Neuronal stem cell (in vitro differentiated cells): ENCODE results near the gene OR5H15. TPM values are rescaled to one million over a fixed set of nuclear protein-coding genes. Genes with fewer than 3 reads are reported as not detected.
"Not testable (repeated sequence)": the region's sequence is repeated elsewhere in the genome, so short reads cannot be mapped to it uniquely, and the experiment has no call there.

Source experiments
- DNase-seq: peaks from one replicate; pipeline ENCODE4 v3.0.0-alpha.2; 2013; ENCODE audit warnings: low spot score
- H2AFZ ChIP-seq: one replicate; pipeline ENCODE4 v1.6.1; 2013; ENCODE audit warnings: mild to moderate bottlenecking, low read length, inconsistent platforms
- H2AK5ac ChIP-seq: 2 replicates; pipeline ENCODE4 v1.6.1; 2013; ENCODE audit warnings: low read depth, mild to moderate bottlenecking, inconsistent platforms, low read length, moderate library complexity, mixed read lengths
- H2BK120ac ChIP-seq: 2 replicates; pipeline ENCODE4 v1.6.1; 2013; ENCODE audit warnings: low read depth, mild to moderate bottlenecking, inconsistent platforms, low read length, moderate library complexity, mixed read lengths
- H2BK12ac ChIP-seq: one replicate; pipeline ENCODE4 v1.6.1; 2013; ENCODE audit warnings: low read length, inconsistent platforms
- H2BK15ac ChIP-seq: 2 replicates; pipeline ENCODE4 v1.6.1; 2013; ENCODE audit warnings: mild to moderate bottlenecking, low read length, inconsistent platforms, mixed read lengths
- H2BK5ac ChIP-seq: one replicate; pipeline ENCODE4 v1.6.1; 2013; ENCODE audit warnings: inconsistent platforms, mild to moderate bottlenecking, low read length, moderate library complexity
- H3K14ac ChIP-seq: one replicate; pipeline ENCODE4 v1.6.1; 2013; ENCODE audit warnings: low read length, inconsistent platforms
- H3K18ac ChIP-seq: 2 replicates; pipeline ENCODE4 v1.6.1; 2013; ENCODE audit warnings: low read length, inconsistent platforms
- H3K23ac ChIP-seq: 2 replicates; pipeline ENCODE4 v1.6.1; 2013; ENCODE audit warnings: low read depth, mild to moderate bottlenecking, mixed read lengths, low read length, inconsistent platforms; ENCODE audit not compliant: poor library complexity
- H3K27ac ChIP-seq: replicated peaks from 3 replicates; pipeline ENCODE4 v1.5.1; 2013; ENCODE audit warnings: low read length, inconsistent platforms
- H3K27me3 ChIP-seq, 3 experiments: 2 replicates each; pipeline ENCODE4 v1.6.1; 2013; ENCODE audit warnings: low read length in 3 of 3, mild to moderate bottlenecking in 2 of 3, inconsistent platforms in 1 of 3, low read depth in 1 of 3, mixed read lengths in 1 of 3, moderate library complexity in 1 of 3; ENCODE audit not compliant: control insufficient read depth in 3 of 3, insufficient read depth in 3 of 3
- H3K36me3 ChIP-seq, 2 donors: replicated peaks in 1 of 2; 2 replicates each; pipeline ENCODE4 v1.6.1; 2013; ENCODE audit warnings: low read length in 2 of 2; ENCODE audit not compliant: control insufficient read depth in 2 of 2, insufficient read depth in 2 of 2
- H3K4ac ChIP-seq: 2 replicates; pipeline ENCODE4 v1.6.1; 2013; ENCODE audit warnings: inconsistent platforms, mild to moderate bottlenecking, low read length, moderate library complexity
- H3K4me1 ChIP-seq, 2 donors: 1 replicate in 1 of 2; 2 replicates in 1 of 2; pipeline ENCODE4 v1.6.1; 2013; ENCODE audit warnings: low read length in 2 of 2, low read depth in 1 of 2; ENCODE audit not compliant: control insufficient read depth in 2 of 2, insufficient read depth in 1 of 2
- H3K4me2 ChIP-seq: one replicate; pipeline ENCODE4 v1.6.1; 2013; ENCODE audit warnings: mild to moderate bottlenecking, low read length, inconsistent platforms; ENCODE audit not compliant: insufficient read depth, poor library complexity, severe bottlenecking
- H3K4me3 ChIP-seq, 2 donors: 2 replicates each; pipeline ENCODE4 v1.5.1; 2013; ENCODE audit warnings: low read length in 2 of 2, mild to moderate bottlenecking in 2 of 2, inconsistent platforms in 1 of 2, moderate library complexity in 1 of 2
- H3K79me1 ChIP-seq: one replicate; pipeline ENCODE4 v1.6.1; 2013; ENCODE audit warnings: low read depth, mild to moderate bottlenecking, inconsistent platforms, low read length, moderate library complexity
- H3K9ac ChIP-seq: one replicate; pipeline ENCODE4 v1.6.1; 2013; ENCODE audit warnings: mild to moderate bottlenecking, low read depth, low read length, inconsistent platforms; ENCODE audit not compliant: poor library complexity
- H3K9me3 ChIP-seq, 2 donors: replicated peaks in 1 of 2; 2 replicates each; pipeline versions ENCODE3 to v1.6.1; 2013; ENCODE audit warnings: low read length in 2 of 2, mild to moderate bottlenecking in 2 of 2, inconsistent platforms in 1 of 2, low read depth in 1 of 2, mixed read lengths in 1 of 2, moderate library complexity in 1 of 2; ENCODE audit not compliant: control insufficient read depth in 2 of 2, insufficient read depth in 1 of 2
- H4K8ac ChIP-seq: one replicate; pipeline ENCODE4 v1.6.1; 2013; ENCODE audit warnings: low read depth, mild to moderate bottlenecking, inconsistent platforms, low read length, moderate library complexity
- H4K91ac ChIP-seq: one replicate; pipeline ENCODE4 v1.6.1; 2013; ENCODE audit warnings: low read length, low read depth, mild to moderate bottlenecking, inconsistent platforms; ENCODE audit not compliant: poor library complexity
- WGBS, 2 donors: extraction: QIAGEN DNeasy Blood & Tissue Kit; methylation state at CpG; one replicate each; pipeline ENCODE4 v1.1.7; 2013; ENCODE audit warnings: missing lambda C conversion rate in 2 of 2, mixed read lengths in 1 of 2; ENCODE audit not compliant: insufficient read length in 2 of 2, insufficient replicate concordance in 1 of 2; ENCODE audit errors: extremely low coverage in 2 of 2; 5-methylcytosine and 5-hydroxymethylcytosine counted together
- polyA plus RNA-seq, 2 experiments: library from polyadenylated mRNA; stranded (reverse); fragments of 200-250 nt; gene quantifications; one replicate each; pipeline ENCODE4 v1.2.3, GENCODE V29; 2013

OR5H15 gene
- not detected for polyA plus RNA-seq (2013, experiment 1 of 2)
- polyA plus RNA-seq (2013, experiment 2 of 2), result not detected

GRCh38 chr3:98166396-98166795, at the start of gene OR5H15:
Gene OR5H15 (plus strand): TSS chr3:98166696. CDS start chr3:98168700, 2,004 bp downstream.
- no peaks in the 10 kb centered on the region for H3K79me1 ChIP-seq

GRCh38 chr3:98130421-98130820, 36.1 kb upstream of the OR5H15 start, which contains the start of gene OR5H1:
Gene OR5H1 (plus strand): TSS chr3:98130721. CDS start chr3:98132698, 1,977 bp downstream.
- no peak within 1 kb of the TSS for H2BK15ac ChIP-seq
- H3K79me1 ChIP-seq, result no peaks in the 10 kb centered on the region
- no peak within 1 kb of the TSS for H3K27ac ChIP-seq
- H3K18ac ChIP-seq, result no peak within 1 kb of the TSS
- no peaks in the 10 kb centered on the region for H3K27me3 ChIP-seq
- no peak within 1 kb of the TSS for H3K9ac ChIP-seq
- WGBS, 2 donors, result no CpG with 5 or more reads among the region's 1 CpG
- H3K14ac ChIP-seq, result no peak within 1 kb of the TSS
- H3K9me3 ChIP-seq, result no peaks in the 10 kb centered on the region
- H3K36me3 ChIP-seq, result no peaks in the 10 kb centered on the region
- DNase-seq, result no peak
- H2AFZ ChIP-seq, result no peak within 1 kb of the TSS
- no peak within 1 kb of the TSS for H3K4me3 ChIP-seq
- H3K23ac ChIP-seq, result no peak within 1 kb of the TSS
- no peak within 1 kb of the TSS for H4K91ac ChIP-seq
- no peaks in the 10 kb centered on the region for H3K4me1 ChIP-seq
- no peak within 1 kb of the TSS for H2BK5ac ChIP-seq
- no peak within 1 kb of the TSS for H3K4ac ChIP-seq
- no peak within 1 kb of the TSS for H2BK120ac ChIP-seq
- no peak within 1 kb of the TSS for H4K8ac ChIP-seq
- H2BK12ac ChIP-seq, result no peak within 1 kb of the TSS
- no peak within 1 kb of the TSS for H3K4me2 ChIP-seq
- no peak within 1 kb of the TSS for H2AK5ac ChIP-seq

More at GRCh38 chr3:98166396-98166795, at the start of gene OR5H15:
- Histone ChIP-seq H3K4ac (no peak within 1 kb of the TSS), H3K9me3 (no peaks in the 10 kb centered on the region), H3K27ac (no peak within 1 kb of the TSS), H2AK5ac (no peak within 1 kb of the TSS), H3K4me3 (no peak within 1 kb of the TSS), H3K18ac (no peak within 1 kb of the TSS), H4K91ac (no peak within 1 kb of the TSS), H3K4me2 (no peak within 1 kb of the TSS), H3K27me3 (no peaks in the 10 kb centered on the region), H2BK5ac (no peak within 1 kb of the TSS), H3K9ac (no peak within 1 kb of the TSS), H4K8ac (no peak within 1 kb of the TSS), H2BK15ac (no peak within 1 kb of the TSS), H3K36me3 (no peaks in the 10 kb centered on the region), H2BK120ac (no peak within 1 kb of the TSS), H3K23ac (no peak within 1 kb of the TSS), H3K4me1 (no peaks in the 10 kb centered on the region), H3K14ac (no peak within 1 kb of the TSS), H2AFZ (no peak within 1 kb of the TSS), H2BK12ac (no peak within 1 kb of the TSS)
- no CpG with 5 or more reads among the region's 3 CpGs for WGBS, 2 donors
- DNase-seq, result no peak

GRCh38 chr3:98136631-98137030, 29.9 kb upstream of the OR5H15 start:
- Histone ChIP-seq H2AK5ac (no peak overlapping the region), H2BK5ac (no peak overlapping the region), H3K23ac (no peak overlapping the region), H3K27ac (no peak overlapping the region), H2BK15ac (no peak overlapping the region), H3K27me3 (no peaks in the 10 kb centered on the region), H3K14ac (no peak overlapping the region), H2BK12ac (no peak overlapping the region), H2BK120ac (no peak overlapping the region), H2AFZ (no peak overlapping the region), H4K8ac (no peak overlapping the region), H3K79me1 (no peaks in the 10 kb centered on the region), H3K4me3 (no peak overlapping the region), H3K4me2 (no peak overlapping the region), H3K18ac (no peak overlapping the region), H4K91ac (no peak overlapping the region), H3K9me3 (no peaks in the 10 kb centered on the region), H3K36me3 (no peaks in the 10 kb centered on the region), H3K9ac (no peak overlapping the region), H3K4ac (no peak overlapping the region), H3K4me1 (no peaks in the 10 kb centered on the region)
- no CpG with 5 or more reads among the region's 3 CpGs for WGBS, 2 donors
- DNase-seq, result no peak

GRCh38 chr3:98137826-98138557, 28.5 kb upstream of the OR5H15 start:
- H3K27me3 ChIP-seq, H3K18ac ChIP-seq, H2AK5ac ChIP-seq, H3K36me3 ChIP-seq, H3K4ac ChIP-seq, H4K8ac ChIP-seq, H3K23ac ChIP-seq, H2BK120ac ChIP-seq, H3K4me3 ChIP-seq, H3K9me3 ChIP-seq, H3K79me1 ChIP-seq, H2BK15ac ChIP-seq, H3K4me2 ChIP-seq, H3K27ac ChIP-seq, H3K4me1 ChIP-seq, H2AFZ ChIP-seq, H2BK12ac ChIP-seq, H3K9ac ChIP-seq, DNase-seq, H2BK5ac ChIP-seq, H3K14ac ChIP-seq, H4K91ac ChIP-seq: not testable (repeated sequence)
- no CpG with 5 or more reads among the region's 23 CpGs for WGBS, 2 donors
